Measurements from ENCODE around the gene PRPF40A. TPM values are rescaled to one million over a fixed set of nuclear protein-coding genes. Genes with fewer than 3 reads are reported as not detected.

Gene PRPF40A
- total and polyA plus RNA-seq, 9 of the 15 experiments (the other 6 are each of a cell fraction or from before 2014, with no cell fraction given): 168 to 304 (median 264) TPM

DNA sequence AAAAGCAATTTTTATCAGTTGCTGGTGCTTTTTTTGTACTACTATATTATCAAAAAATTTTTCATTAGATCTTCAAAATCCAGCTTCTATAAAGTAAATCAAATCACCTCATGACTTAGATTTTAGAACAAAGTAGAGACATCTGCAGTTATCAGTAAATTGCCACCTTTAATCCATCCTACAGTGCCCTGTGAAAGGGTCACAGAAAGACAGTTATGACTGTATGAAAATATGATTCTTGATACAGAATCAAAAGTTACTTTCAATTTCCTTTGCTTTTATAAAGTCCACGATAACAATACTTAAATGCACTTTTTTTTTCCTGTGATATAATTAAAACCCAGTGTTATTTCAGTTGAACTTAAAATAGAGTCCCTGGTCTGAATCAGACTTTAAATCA lies 61.4 kb downstream of the PRPF40A start:
- no peak overlapping the region for H3K4me3 ChIP-seq
- H3K9me1 ChIP-seq (ENCODE audit: control insufficient read depth, insufficient read depth, low read length): no peaks in the 10 kb centered on the region
- intact Hi-C loops (cut with micrococcal nuclease) (no loop called here), in situ Hi-C loops (cut with MboI) (no loop called here)
- ChIA-PET POLR2A (interaction anchor here (0.8 to 1.3 kb wide), 2 partner anchors 13 to 15 kb away, joined by 3 read pairs; no protein-coding TSS in a partner anchor), CTCF (ENCODE audit: low intra/inter-chr PET ratio) (no interaction called here)
- ATAC-seq (no peak), DNase-seq (ENCODE audit: extremely low read depth in 1 of 4, low spot score in 3 of 4) (no peak), FAIRE-seq (no peak)
- H2AFZ ChIP-seq (ENCODE audit: low read depth, low read length): no peak overlapping the region
- no TSS peak for BruUV-seq (replicated peaks)
- H3K9me3 ChIP-seq (replicated peaks; ENCODE audit: control insufficient read depth, insufficient read depth, low read depth, low read length): no peaks in the 10 kb centered on the region
- H3K36me3 ChIP-seq (ENCODE audit: control insufficient read depth, insufficient read depth, low read length): peaks cover 85% of the 10 kb centered on the region
- no peak overlapping the region for H3K4me2 ChIP-seq (ENCODE audit: insufficient read depth, low read length)
- no peaks in the 10 kb centered on the region for H4K20me1 ChIP-seq (replicated peaks; ENCODE audit: control insufficient read depth, insufficient read depth, low read length)
- no peaks in the 10 kb centered on the region for H3K27me3 ChIP-seq (ENCODE audit: control insufficient read depth in 2 of 2, insufficient read depth in 2 of 2, low read length in 2 of 2)
- H3K4me1 ChIP-seq (replicated peaks in 1 of 2; ENCODE audit: control insufficient read depth in 2 of 2, insufficient read depth in 2 of 2, low read length in 2 of 2): no peaks in the 10 kb centered on the region
- H3K9ac ChIP-seq (ENCODE audit: insufficient read depth in 1 of 2, low read depth in 2 of 2, low read length in 2 of 2): no peak overlapping the region
- H3K79me2 ChIP-seq (ENCODE audit: control insufficient read depth, insufficient read depth, low read length): no peaks in the 10 kb centered on the region
- no peak overlapping the region for H3K27ac ChIP-seq (ENCODE audit: extremely low read depth, low read depth, low read length)
- WGBS (ENCODE audit: insufficient coverage, low coverage, missing lambda C conversion rate): 100% methylated on average over 1 of the region's 1 CpG
- no peak for TF ChIP-seq KDM1A (IDR thresholded peaks at IDR 0.05)
- TF ChIP-seq, protein P1, sequence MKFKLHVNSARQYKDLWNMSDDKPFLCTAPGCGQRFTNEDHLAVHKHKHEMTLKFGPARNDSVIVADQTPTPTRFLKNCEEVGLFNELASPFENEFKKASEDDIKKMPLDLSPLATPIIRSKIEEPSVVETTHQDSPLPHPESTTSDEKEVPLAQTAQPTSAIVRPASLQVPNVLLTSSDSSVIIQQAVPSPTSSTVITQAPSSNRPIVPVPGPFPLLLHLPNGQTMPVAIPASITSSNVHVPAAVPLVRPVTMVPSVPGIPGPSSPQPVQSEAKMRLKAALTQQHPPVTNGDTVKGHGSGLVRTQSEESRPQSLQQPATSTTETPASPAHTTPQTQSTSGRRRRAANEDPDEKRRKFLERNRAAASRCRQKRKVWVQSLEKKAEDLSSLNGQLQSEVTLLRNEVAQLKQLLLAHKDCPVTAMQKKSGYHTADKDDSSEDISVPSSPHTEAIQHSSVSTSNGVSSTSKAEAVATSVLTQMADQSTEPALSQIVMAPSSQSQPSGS (CRISPR knock-in tag; IDR thresholded peaks at IDR 0.05): no peak
- TF ChIP-seq, protein P2, sequence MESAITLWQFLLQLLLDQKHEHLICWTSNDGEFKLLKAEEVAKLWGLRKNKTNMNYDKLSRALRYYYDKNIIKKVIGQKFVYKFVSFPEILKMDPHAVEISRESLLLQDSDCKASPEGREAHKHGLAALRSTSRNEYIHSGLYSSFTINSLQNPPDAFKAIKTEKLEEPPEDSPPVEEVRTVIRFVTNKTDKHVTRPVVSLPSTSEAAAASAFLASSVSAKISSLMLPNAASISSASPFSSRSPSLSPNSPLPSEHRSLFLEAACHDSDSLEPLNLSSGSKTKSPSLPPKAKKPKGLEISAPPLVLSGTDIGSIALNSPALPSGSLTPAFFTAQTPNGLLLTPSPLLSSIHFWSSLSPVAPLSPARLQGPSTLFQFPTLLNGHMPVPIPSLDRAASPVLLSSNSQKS (CRISPR knock-in tag; IDR thresholded peaks at IDR 0.05): no peak
- TF ChIP-seq ZZZ3 (IDR thresholded peaks at IDR 0.05): no peak
- no peak for TF ChIP-seq ZNF239 (CRISPR knock-in tag; IDR thresholded peaks at IDR 0.05)
- no peak for TF ChIP-seq YBX1 (IDR thresholded peaks at IDR 0.05)
- TF ChIP-seq ZFPM2 (CRISPR knock-in tag; IDR thresholded peaks at IDR 0.05): no peak
- no peak for TF ChIP-seq SPI1 (IDR thresholded peaks at IDR 0.05; ENCODE audit: borderline replicate concordance, low read depth, low read length)
- no peak for TF ChIP-seq ZKSCAN3 (CRISPR knock-in tag; IDR thresholded peaks at IDR 0.05)
- TF ChIP-seq PHF8 (IDR thresholded peaks at IDR 0.05; ENCODE audit: borderline replicate concordance, low read length): no peak
- TF ChIP-seq, protein P3, sequence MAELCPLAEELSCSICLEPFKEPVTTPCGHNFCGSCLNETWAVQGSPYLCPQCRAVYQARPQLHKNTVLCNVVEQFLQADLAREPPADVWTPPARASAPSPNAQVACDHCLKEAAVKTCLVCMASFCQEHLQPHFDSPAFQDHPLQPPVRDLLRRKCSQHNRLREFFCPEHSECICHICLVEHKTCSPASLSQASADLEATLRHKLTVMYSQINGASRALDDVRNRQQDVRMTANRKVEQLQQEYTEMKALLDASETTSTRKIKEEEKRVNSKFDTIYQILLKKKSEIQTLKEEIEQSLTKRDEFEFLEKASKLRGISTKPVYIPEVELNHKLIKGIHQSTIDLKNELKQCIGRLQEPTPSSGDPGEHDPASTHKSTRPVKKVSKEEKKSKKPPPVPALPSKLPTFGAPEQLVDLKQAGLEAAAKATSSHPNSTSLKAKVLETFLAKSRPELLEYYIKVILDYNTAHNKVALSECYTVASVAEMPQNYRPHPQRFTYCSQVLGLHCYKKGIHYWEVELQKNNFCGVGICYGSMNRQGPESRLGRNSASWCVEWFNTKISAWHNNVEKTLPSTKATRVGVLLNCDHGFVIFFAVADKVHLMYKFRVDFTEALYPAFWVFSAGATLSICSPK (IDR thresholded peaks at IDR 0.05; ENCODE audit: borderline replicate concordance): no peak
- no peak for TF ChIP-seq CBFA2T3 (IDR thresholded peaks at IDR 0.05)
- TF ChIP-seq TOE1 (IDR thresholded peaks at IDR 0.05; ENCODE audit: borderline replicate concordance): no peak
- no peak for TF ChIP-seq TOE1 (CRISPR knock-in tag; IDR thresholded peaks at IDR 0.05; ENCODE audit: borderline replicate concordance, low read depth)
- no peak for TF ChIP-seq SMARCA4 (IDR thresholded peaks at IDR 0.05)
- no peak for TF ChIP-seq HDAC6 (IDR thresholded peaks at IDR 0.05; ENCODE audit: low read depth, low read length)
- TF ChIP-seq ZNF175 (CRISPR knock-in tag; IDR thresholded peaks at IDR 0.05; ENCODE audit: low read depth): no peak
- TF ChIP-seq U2AF2 (optimal IDR thresholded peaks at IDR 0.05; ENCODE audit: low read depth, low read length): no peak
- TF ChIP-seq TCF3 (CRISPR knock-in tag; IDR thresholded peaks at IDR 0.05): no peak
